RPMI8226 (cell line): ENCODE data around the gene TICAM2.

Experiments
- DNase-seq: peaks from one replicate; pipeline ENCODE4 v3.0.0-alpha.2; 2015

The TICAM2 gene

DNA sequence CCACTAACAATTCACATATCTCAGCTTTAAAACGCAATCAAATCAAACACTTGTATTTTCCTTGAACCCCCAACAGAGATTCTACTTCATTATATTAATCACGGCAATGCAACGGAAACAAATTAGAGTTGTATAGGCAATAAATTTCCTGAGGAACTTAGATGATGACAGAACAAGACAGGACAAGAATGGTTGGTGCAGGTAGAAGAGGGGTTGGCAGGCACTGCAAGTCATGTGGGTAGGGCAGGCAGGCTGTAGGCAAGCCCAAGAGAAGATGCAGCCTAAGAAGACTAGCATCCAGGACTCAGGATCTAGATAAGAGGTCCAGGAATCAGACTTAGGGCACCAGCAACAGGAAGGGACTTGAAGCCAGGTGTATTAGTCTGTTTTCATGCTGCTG, 41.1 kb downstream of the TICAM2 start:
- DNase-seq = no peak

- no peak for DNase-seq
These were observed 42.8 kb downstream of the TICAM2 start for GRCh38 chr5:115559524-115559923.

- no peak for DNase-seq
These were observed 43.8 kb downstream of the TICAM2 start for GRCh38 chr5:115558388-115558956.

DNA sequence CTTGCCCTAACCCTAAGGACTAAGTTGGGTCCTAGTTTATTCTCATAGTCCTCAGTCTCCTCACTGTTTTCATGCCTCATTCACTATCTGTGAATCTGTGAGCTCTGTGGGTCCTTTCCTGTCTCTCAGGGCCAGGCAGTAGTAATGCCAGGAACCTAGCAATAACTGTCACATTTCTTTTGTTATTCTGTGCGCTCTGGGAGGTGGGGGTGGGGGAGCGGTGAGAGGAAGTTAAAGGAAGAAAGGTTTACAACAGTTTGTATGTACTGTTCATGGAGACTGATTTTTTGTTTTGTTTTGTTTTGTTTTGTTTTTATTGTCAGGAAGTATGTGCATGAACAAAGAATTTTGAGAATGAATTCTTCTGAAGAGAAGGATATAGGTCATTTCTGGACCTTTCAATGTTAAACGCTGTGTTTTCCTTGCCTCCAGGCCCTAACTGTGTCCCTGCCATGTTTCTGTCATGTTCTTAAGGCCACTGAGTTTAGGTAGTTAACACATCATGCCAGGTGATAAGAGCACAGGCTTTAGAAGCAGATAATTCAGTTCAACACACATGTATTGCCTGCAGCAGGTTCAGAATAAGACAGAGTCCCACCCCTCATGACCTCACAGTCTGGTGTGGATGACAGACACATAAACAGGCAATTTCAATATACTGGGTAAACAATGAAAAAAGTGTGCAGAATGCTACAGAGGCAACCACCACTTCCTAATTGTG, 44.5 kb downstream of the TICAM2 start:
- no peak for DNase-seq

- DNase-seq = no peak
These were observed 46.0 kb downstream of the TICAM2 start for GRCh38 chr5:115556276-115556675.

DNA sequence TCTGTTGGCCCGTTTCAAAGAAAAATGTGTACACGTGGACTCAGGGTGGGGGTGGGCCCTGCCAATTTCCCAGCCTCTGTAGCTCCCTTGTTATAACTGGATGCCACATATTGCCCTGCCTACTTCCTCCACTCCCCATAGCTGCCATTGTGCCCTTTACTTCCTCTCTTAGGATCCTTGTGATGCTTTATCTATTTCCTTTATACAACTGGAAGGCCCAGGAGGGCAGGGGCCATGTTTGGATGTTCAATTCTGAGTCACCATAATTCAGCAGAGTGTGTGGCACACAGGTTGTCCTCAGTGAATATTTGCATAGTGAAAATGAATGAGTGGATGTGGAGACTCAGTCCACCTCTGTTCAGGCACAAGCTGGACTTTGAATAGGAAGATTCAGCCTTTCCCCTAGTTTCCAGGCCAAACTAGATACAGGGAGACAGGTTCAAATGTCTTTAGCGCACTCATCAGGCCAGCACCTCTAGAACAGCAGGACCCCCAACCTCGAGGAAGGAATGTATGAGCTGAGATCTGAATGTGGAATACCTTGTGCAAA, 47.1 kb downstream of the TICAM2 start:
- no peak for DNase-seq

- no peak for DNase-seq
These were observed 49.2 kb downstream of the TICAM2 start for GRCh38 chr5:115553082-115553481.

GRCh38 chr5:115551415-115551814, 50.9 kb downstream of the TICAM2 start:
- DNase-seq = no peak

GRCh38 chr5:115549154-115549553, 53.1 kb downstream of the TICAM2 start:
- peak; percentile 19 for DNase-seq

DNA sequence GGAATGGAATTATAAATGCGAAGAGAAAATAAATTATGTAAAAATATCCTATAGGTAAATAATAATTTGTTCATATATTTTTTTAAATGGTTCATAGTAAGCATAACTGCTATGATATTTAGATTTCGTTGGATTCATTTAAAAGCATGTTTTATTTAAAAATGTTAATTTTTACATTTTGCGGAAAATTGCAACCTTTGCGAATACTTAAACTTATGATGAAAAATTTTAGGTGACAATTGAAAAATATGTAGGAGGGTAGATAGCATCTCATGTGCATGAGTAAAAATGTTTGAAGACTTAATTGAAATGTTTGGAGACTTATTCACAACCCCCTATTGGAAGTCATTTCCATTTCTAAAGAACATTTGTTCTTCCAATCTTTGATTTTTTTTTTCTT, 53.6 kb downstream of the TICAM2 start:
- DNase-seq = no peak

- DNase-seq = no peak
These were observed 56.9 kb downstream of the TICAM2 start for GRCh38 chr5:115545351-115545882.

- peak; percentile 99 for DNase-seq
These were observed 57.6 kb downstream of the TICAM2 start, which contains the start of gene FEM1C for GRCh38 chr5:115544436-115545350. TSS of gene FEM1C (minus strand) at chr5:115544775. CDS start at chr5:115543493, 1,282 bp downstream.

DNA sequence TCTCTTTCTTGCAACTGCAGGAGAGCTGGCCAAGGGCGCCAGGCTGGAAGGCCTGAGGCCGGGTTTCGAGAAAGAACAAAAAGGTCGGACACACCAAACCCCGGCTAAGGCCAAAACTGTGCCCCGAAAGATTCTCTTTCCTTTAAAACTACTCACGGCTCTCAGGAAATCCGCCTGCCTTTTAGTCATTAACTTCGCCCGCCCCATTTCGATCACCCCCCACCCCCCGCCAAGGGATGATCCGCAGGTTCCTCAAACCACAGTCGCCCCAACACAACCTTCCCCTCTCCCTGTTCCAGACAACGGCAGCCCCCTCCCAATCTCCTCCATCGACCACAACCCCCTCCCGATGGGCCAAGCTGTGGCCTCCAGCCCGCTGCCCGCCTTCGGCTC, 58.2 kb downstream of the TICAM2 start:
- DNase-seq = no peak

DNA sequence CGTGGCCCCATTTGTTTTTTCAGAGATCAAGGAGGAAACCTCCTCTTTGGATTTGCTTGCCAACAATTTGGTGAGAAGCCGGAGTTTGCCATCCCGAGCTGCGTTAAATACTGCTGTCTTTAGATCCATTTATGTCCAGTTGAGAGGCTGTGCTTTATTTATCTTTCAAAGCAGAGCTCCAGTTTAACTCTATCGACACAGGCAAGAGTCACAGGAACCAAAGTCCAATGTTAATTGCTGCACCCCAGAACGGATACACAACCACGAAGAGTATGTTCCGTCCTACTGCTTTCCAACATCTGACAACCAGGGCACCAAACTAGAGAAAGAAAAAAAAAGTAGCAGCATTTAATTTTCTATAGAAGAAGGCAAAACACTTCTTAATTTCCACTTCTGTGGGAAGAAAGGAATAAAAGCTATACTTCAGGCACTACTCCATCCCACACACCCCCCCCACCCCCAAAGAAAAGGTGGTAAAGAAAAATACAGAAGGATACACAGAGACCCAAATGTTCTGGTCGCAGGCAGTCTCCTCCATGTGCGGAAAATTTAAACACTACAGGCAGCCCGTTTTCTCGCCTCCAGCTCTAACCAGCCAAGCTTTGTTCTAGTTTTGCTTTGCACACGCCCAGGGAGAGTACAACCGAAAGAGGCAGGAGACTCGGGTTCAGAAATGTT, 58.8 kb downstream of the TICAM2 start:
- peak; percentile 84 for DNase-seq

- DNase-seq = peak; percentile 37
These were observed 59.5 kb downstream of the TICAM2 start for GRCh38 chr5:115542651-115543364.

DNA sequence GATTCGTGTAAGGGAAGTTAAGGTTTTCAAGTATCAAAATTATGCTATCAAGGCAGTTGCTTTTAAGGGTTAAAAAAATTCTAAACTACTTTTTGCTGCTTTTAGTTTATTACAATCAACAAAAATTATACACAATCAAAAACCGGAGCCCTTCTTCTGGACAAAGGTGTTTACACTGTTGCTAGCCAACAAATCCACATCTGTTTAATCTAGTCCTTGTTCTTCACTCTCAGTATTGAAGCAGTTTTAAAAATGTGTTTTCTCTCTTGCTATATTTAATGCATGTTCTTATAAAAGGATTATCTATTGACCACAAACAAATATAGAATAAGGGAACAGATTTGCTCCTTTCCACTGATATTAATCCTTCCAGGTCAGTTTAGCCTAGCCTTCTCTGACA, 60.2 kb downstream of the TICAM2 start:
- peak; percentile 23 for DNase-seq

GRCh38 chr5:115541611-115542010, 60.7 kb downstream of the TICAM2 start:
- no peak for DNase-seq

- DNase-seq = no peak
These were observed 66.7 kb downstream of the TICAM2 start for GRCh38 chr5:115535479-115536035.

DNA sequence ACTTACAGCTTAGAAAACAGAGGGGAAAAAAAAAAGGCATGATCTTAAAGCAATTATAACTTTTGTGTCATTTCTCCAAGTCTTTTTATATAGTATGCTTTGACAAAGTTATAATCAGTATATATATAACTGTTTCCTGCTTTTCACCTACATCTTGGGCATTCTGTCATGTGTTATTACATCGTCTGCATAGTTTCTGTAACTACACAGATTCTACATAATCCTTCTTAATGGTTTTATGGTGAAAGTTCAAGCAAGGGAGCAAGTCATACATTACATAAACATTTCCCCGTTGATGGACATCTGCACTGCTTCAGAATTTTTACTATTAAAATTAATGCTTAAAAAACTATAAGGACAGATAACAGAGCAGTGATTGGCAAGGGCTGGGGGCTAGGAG, 69.8 kb downstream of the TICAM2 start:
- no peak for DNase-seq

DNA sequence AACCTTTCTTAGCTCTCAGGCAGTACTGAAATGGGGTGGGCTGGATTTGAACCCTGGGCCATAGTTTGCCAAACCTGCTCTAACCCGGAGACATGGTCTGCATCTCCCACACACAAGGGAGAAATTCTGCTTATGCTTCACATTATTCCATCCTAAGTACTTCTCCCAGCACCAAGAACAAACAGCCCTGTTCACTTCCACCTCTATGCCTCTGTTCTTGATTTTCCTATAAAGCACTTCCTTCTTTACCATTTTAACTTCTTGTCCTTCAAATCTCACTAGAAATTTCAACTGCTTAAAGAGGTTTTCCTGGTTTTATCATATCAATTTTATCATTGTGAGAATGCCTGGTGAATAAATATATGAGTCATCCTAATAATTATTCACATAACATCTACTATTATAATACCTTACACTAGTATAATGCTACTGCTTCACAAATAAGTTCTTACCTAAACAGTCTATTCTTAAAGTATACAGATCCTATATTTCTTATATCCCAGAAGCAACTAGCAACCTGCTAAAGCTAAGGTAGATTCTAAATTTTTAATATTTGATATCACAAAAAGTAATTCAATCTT, 70.4 kb downstream of the TICAM2 start:
- DNase-seq = no peak

GRCh38 chr5:115531380-115531779, 70.9 kb downstream of the TICAM2 start:
- no peak for DNase-seq
